ENCODE measurements around the gene TEX51.

GRCh38 chr2:126930970-126931590, 32.4 kb downstream of the TEX51 start:
- TF ChIP-seq, protein P1, sequence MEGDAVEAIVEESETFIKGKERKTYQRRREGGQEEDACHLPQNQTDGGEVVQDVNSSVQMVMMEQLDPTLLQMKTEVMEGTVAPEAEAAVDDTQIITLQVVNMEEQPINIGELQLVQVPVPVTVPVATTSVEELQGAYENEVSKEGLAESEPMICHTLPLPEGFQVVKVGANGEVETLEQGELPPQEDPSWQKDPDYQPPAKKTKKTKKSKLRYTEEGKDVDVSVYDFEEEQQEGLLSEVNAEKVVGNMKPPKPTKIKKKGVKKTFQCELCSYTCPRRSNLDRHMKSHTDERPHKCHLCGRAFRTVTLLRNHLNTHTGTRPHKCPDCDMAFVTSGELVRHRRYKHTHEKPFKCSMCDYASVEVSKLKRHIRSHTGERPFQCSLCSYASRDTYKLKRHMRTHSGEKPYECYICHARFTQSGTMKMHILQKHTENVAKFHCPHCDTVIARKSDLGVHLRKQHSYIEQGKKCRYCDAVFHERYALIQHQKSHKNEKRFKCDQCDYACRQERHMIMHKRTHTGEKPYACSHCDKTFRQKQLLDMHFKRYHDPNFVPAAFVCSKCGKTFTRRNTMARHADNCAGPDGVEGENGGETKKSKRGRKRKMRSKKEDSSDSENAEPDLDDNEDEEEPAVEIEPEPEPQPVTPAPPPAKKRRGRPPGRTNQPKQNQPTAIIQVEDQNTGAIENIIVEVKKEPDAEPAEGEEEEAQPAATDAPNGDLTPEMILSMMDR (IDR thresholded peaks at IDR 0.05; ENCODE audit: insufficient read depth, low read length), result no peak
- TF ChIP-seq, protein P2, sequence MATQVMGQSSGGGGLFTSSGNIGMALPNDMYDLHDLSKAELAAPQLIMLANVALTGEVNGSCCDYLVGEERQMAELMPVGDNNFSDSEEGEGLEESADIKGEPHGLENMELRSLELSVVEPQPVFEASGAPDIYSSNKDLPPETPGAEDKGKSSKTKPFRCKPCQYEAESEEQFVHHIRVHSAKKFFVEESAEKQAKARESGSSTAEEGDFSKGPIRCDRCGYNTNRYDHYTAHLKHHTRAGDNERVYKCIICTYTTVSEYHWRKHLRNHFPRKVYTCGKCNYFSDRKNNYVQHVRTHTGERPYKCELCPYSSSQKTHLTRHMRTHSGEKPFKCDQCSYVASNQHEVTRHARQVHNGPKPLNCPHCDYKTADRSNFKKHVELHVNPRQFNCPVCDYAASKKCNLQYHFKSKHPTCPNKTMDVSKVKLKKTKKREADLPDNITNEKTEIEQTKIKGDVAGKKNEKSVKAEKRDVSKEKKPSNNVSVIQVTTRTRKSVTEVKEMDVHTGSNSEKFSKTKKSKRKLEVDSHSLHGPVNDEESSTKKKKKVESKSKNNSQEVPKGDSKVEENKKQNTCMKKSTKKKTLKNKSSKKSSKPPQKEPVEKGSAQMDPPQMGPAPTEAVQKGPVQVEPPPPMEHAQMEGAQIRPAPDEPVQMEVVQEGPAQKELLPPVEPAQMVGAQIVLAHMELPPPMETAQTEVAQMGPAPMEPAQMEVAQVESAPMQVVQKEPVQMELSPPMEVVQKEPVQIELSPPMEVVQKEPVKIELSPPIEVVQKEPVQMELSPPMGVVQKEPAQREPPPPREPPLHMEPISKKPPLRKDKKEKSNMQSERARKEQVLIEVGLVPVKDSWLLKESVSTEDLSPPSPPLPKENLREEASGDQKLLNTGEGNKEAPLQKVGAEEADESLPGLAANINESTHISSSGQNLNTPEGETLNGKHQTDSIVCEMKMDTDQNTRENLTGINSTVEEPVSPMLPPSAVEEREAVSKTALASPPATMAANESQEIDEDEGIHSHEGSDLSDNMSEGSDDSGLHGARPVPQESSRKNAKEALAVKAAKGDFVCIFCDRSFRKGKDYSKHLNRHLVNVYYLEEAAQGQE (IDR thresholded peaks at IDR 0.05; ENCODE audit: insufficient replicate concordance, low read depth), result no peak
- TF ChIP-seq POLR2AphosphoS5 (IDR thresholded peaks at IDR 0.05; ENCODE audit: low read depth), result no peak

Data from HL-60 (cell line).